ENCODE results near the gene GNAQ. TPM values are rescaled to one million over a fixed set of nuclear protein-coding genes. Genes with fewer than 3 reads are reported as not detected.
A peak's percentile ranks its signal among the peaks of the same experiment; 100 is the strongest.

The GNAQ gene
- total RNA-seq, 3 donors from 2014 or later (not counting 1 experiment from before 2014, with no cell fraction given), result 17.8 to 51.6 (median 24.5) TPM

DNA sequence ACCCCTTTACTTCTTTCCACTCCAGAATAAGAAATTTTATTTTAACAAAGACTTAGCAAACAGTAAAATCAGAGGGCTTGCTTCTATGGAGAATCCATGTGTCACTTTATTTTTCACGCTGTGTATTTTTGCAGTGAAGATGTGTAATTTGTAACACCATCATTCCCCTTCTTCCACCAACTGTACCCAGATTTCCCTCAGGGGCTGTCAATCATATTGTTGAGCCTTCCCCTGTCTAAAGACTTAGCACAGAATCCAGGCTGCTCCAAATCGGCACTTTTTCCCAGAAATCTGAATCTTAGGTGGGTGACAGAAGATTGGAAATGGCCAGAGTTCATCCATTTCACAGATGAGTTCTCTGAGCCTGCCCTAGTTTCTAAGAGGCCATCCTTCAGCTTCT is 115.9 kb downstream of the GNAQ start:
- intact Hi-C loops (cut with micrococcal nuclease), result no loop called here
- H3K4me1 Mint-ChIP-seq, result peaks cover 8 to 20% of the 10 kb centered on the region in 2 donors
- WGBS (ENCODE audit: insufficient coverage), result 100% methylated on average over 1 of the region's 2 CpGs
- Histone ChIP-seq H3K27me3 (ENCODE audit: control insufficient read depth, insufficient read depth, low read length) (no peaks in the 10 kb centered on the region), H3K4me1 (ENCODE audit: control insufficient read depth, insufficient read depth, low read length) (no peaks in the 10 kb centered on the region), H3K27ac (ENCODE audit: low read length) (no peak overlapping the region), H3K4me3 (ENCODE audit: low read length) (no peak overlapping the region), H3K9me3 (ENCODE audit: control insufficient read depth, insufficient read depth, low read length) (no peaks in the 10 kb centered on the region), H3K36me3 (ENCODE audit: control insufficient read depth, insufficient read depth, low read length) (peaks cover 2% of the 10 kb centered on the region)
- ATAC-seq (no peak), DNase-seq (no peak)
- no peak overlapping the region for H3K4me3 Mint-ChIP-seq
- TF ChIP-seq, protein P1, sequence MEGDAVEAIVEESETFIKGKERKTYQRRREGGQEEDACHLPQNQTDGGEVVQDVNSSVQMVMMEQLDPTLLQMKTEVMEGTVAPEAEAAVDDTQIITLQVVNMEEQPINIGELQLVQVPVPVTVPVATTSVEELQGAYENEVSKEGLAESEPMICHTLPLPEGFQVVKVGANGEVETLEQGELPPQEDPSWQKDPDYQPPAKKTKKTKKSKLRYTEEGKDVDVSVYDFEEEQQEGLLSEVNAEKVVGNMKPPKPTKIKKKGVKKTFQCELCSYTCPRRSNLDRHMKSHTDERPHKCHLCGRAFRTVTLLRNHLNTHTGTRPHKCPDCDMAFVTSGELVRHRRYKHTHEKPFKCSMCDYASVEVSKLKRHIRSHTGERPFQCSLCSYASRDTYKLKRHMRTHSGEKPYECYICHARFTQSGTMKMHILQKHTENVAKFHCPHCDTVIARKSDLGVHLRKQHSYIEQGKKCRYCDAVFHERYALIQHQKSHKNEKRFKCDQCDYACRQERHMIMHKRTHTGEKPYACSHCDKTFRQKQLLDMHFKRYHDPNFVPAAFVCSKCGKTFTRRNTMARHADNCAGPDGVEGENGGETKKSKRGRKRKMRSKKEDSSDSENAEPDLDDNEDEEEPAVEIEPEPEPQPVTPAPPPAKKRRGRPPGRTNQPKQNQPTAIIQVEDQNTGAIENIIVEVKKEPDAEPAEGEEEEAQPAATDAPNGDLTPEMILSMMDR (IDR thresholded peaks at IDR 0.05), result no peak
- H3K36me3 Mint-ChIP-seq, result no peaks in the 10 kb centered on the region
- no peaks in the 10 kb centered on the region for H3K27me3 Mint-ChIP-seq (ENCODE audit: low read depth in 2 of 2)
- no peaks in the 10 kb centered on the region for H3K9me3 Mint-ChIP-seq
- no peak overlapping the region for H3K27ac Mint-ChIP-seq

DNA sequence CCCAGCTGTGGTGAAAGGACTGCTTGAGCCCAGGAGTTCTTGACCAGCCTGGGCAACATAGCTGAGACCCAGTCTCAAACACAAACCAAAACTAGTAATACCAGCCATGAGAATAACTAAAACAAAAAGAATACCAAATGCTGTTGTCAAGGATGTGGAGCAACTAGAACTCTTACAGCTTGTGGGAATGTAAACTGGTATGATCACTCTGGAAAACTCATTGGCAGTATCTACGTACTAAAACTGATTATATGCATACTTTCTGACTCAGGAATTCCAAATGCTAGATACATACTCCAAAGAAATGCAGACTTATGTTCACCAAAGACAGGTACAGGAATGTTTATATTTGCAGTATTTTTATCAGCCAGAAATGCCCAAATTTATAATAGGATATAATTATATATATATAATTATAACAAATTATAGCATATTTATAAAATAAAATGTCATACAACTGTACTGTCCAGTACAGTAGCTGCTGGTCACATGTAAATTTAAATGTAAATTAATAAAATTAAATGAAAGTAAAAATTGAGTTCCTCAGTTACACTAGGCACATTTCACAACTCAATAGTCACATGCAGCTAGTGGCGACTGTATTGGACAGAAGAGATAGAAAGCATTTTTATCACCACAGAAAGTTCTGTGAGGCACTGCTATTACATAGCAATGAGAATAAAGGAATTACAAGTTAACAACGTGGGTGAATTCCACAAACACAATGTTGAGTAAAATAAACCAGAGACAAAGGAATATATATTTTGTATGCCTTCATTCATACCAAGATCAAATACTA is 118.5 kb downstream of the GNAQ start:
- H3K36me3 Mint-ChIP-seq, result no peaks in the 10 kb centered on the region
- no peak overlapping the region for H3K4me3 ChIP-seq (ENCODE audit: low read length)
- H3K4me1 ChIP-seq (ENCODE audit: control insufficient read depth, insufficient read depth, low read length), result peaks cover 3% of the 10 kb centered on the region
- H3K36me3 ChIP-seq (ENCODE audit: control insufficient read depth, insufficient read depth, low read length), result no peaks in the 10 kb centered on the region
- intact Hi-C loops (cut with micrococcal nuclease), result no loop called here
- no peaks in the 10 kb centered on the region for H3K27me3 ChIP-seq (ENCODE audit: control insufficient read depth, insufficient read depth, low read length)
- WGBS (ENCODE audit: insufficient coverage), result 100% methylated on average over 1 of the region's 3 CpGs
- TF ChIP-seq, protein P1 (IDR thresholded peaks at IDR 0.05), result no peak
- no peaks in the 10 kb centered on the region for H3K27me3 Mint-ChIP-seq (ENCODE audit: low read depth in 2 of 2)
- ATAC-seq (no peak), DNase-seq (no peak)
- H3K4me3 Mint-ChIP-seq, result no peak overlapping the region
- no peak overlapping the region for H3K27ac Mint-ChIP-seq
- no peaks in the 10 kb centered on the region for H3K9me3 ChIP-seq (ENCODE audit: control insufficient read depth, insufficient read depth, low read length)
- H3K4me1 Mint-ChIP-seq, result peaks cover 32 to 47% of the 10 kb centered on the region in 2 donors
- H3K27ac ChIP-seq (ENCODE audit: low read length), result no peak overlapping the region
- no peaks in the 10 kb centered on the region for H3K9me3 Mint-ChIP-seq

DNA sequence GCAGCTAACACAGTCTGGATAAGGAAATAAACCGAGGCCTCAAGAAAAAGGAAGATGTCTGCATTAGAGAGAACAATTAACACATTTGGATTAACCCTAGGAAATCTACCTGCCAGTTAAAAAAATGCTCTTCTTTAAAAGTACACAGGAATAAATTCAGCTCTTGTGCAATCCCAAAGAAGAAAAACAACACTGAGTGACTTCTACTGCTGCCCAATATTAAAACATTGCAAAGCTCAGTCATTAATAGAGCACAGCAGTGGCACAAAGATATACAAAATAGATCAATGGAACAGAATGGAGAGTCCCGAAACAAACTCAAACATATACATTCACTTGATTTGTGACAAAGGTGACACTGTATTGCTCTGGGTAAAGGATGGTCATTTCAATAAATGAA is 119.7 kb downstream of the GNAQ start:
- Mint-ChIP-seq H3K27me3 (ENCODE audit: low read depth in 2 of 2) (no peaks in the 10 kb centered on the region), H3K9me3 (no peaks in the 10 kb centered on the region), H3K36me3 (no peaks in the 10 kb centered on the region), H3K4me1 (peaks cover 31 to 46% of the 10 kb centered on the region in 2 donors), H3K27ac (peak overlapping the region in 1 of 2 donors; percentile 32), H3K4me3 (no peak overlapping the region)
- no peaks in the 10 kb centered on the region for H3K9me3 ChIP-seq (ENCODE audit: control insufficient read depth, insufficient read depth, low read length)
- H3K4me3 ChIP-seq (ENCODE audit: low read length), result no peak overlapping the region
- H3K4me1 ChIP-seq (ENCODE audit: control insufficient read depth, insufficient read depth, low read length), result peaks cover 3% of the 10 kb centered on the region
- no peaks in the 10 kb centered on the region for H3K27me3 ChIP-seq (ENCODE audit: control insufficient read depth, insufficient read depth, low read length)
- DNase-seq, result no peak
- intact Hi-C loops (cut with micrococcal nuclease), result no loop called here
- no peak overlapping the region for H3K27ac ChIP-seq (ENCODE audit: low read length)
- TF ChIP-seq, protein P1 (IDR thresholded peaks at IDR 0.05), result no peak
- ATAC-seq, result no peak
- H3K36me3 ChIP-seq (ENCODE audit: control insufficient read depth, insufficient read depth, low read length), result no peaks in the 10 kb centered on the region
- WGBS (ENCODE audit: insufficient coverage), result 57% methylated on average over 1 of the region's 2 CpGs

Data from natural killer cell (primary cell).